Ureter (tissue), 1 donor: ENCODE results near the gene CD24. TPM values are rescaled to one million over a fixed set of nuclear protein-coding genes. Genes with fewer than 3 reads are reported as not detected.
A peak's percentile ranks its signal among the peaks of the same experiment; 100 is the strongest.
"Not testable (repeated sequence)": the region's sequence is repeated elsewhere in the genome, so short reads cannot be mapped to it uniquely, and the experiment has no call there.

ENCODE experiments used
- DNase-seq: peaks from one replicate; pipeline ENCODE4 v3.0.0-alpha.2; 2020; ENCODE audit warnings: low spot score
- total RNA-seq: library from RNA; stranded (reverse); gene quantifications from one replicate; pipeline ENCODE4 v1.2.4, GENCODE V29; 2023
- donor health status: DM: yes; HTN: yes; CAD: no.

CD24 gene
- total RNA-seq = 253 TPM

GRCh38 chr6:106974336-106974998, at the start of gene CD24:
Gene CD24 (minus strand): TSS chr6:106974729. CDS start chr6:106974646, 83 bp downstream.
- peak; percentile 69 for DNase-seq

- no peak for DNase-seq
These were observed 47.1 kb upstream of the CD24 start for GRCh38 chr6:107021446-107022185.

GRCh38 chr6:107020239-107020638, 45.7 kb upstream of the CD24 start:
- DNase-seq = no peak

- not testable (repeated sequence) for DNase-seq
These were observed 45.1 kb upstream of the CD24 start for GRCh38 chr6:107019628-107020027.

GRCh38 chr6:107019047-107019446, 44.5 kb upstream of the CD24 start:
- DNase-seq = no peak

- DNase-seq = no peak
These were observed 35.0 kb upstream of the CD24 start for GRCh38 chr6:107009499-107009898.

- DNase-seq = no peak
These were observed 23.0 kb upstream of the CD24 start for GRCh38 chr6:106997392-106998158.

- DNase-seq = no peak
These were observed 21.1 kb upstream of the CD24 start for GRCh38 chr6:106995640-106996039.

- not testable (repeated sequence) for DNase-seq
These were observed 15.2 kb upstream of the CD24 start for GRCh38 chr6:106989737-106990136.

- DNase-seq = no peak
These were observed 14.1 kb upstream of the CD24 start for GRCh38 chr6:106988664-106989063.

- DNase-seq = no peak
These were observed 7.4 kb upstream of the CD24 start for GRCh38 chr6:106981926-106982325.

GRCh38 chr6:106980926-106981325, 6.4 kb upstream of the CD24 start:
- DNase-seq = no peak

- DNase-seq = peak; percentile 86
These were observed 4.9 kb upstream of the CD24 start for GRCh38 chr6:106979435-106979884.

- no peak for DNase-seq
These were observed 2.7 kb upstream of the CD24 start for GRCh38 chr6:106977246-106977645.

GRCh38 chr6:106976270-106976669, 1.7 kb upstream of the CD24 start:
- no peak for DNase-seq

GRCh38 chr6:106975738-106976064, 1.2 kb upstream of the CD24 start:
- DNase-seq = no peak

GRCh38 chr6:106974999-106975737, 639 bp upstream of the CD24 start:
- peak; percentile 53 for DNase-seq

GRCh38 chr6:106973836-106974335, 643 bp downstream of the CD24 start:
- DNase-seq = peak; percentile 46

- peak; percentile 42 for DNase-seq
These were observed 1.3 kb downstream of the CD24 start for GRCh38 chr6:106973018-106973835.

- DNase-seq = no peak
These were observed 2.0 kb downstream of the CD24 start for GRCh38 chr6:106972500-106972899.

- DNase-seq = not testable (repeated sequence)
These were observed 3.8 kb downstream of the CD24 start for GRCh38 chr6:106970769-106971168.
